Middle frontal gyrus (tissue), 1 donor: ENCODE results near the gene POTEF.
"Not testable (repeated sequence)": the region's sequence is repeated elsewhere in the genome, so short reads cannot be mapped to it uniquely, and the experiment has no call there.

Experiments
- DNase-seq: peaks from one replicate; pipeline ENCODE4 v3.0.0-alpha.2; 2015; ENCODE audit warnings: low spot score; ENCODE audit errors: extremely low spot score

The POTEF gene

DNA sequence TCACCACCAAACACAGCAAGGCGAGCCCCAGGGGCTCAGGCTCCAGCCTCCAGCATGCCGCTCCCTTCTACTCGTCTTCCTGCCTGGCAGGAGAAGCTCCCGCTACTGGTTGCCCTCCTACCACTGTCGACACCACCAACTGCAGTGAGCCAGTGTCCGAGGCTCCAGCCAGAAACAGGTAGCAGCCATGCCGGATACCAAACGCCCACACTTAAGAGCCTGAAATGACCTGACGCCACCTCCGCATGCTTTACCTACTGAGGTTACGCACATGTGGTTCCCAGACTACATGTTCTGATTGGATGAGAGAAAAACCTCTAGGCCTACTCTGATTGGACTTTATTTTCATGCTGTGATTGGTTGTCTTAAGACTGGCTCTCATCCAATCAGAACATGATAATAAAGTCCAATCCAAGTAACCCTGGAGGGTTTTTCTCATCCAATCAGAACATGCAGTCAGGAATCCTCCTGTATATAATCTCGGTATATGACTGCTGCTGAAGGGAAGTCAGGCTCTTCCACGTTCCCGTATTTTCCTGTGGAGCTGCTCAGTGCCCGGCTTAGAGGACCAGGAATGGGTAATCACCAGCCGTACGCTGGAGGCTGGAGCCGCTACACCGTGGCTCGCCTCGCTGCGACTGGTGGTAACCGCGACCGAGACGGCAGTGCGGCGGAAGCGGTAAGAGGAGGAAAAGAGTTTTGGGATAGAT is at the start of gene POTEF:
TSS of gene POTEF (minus strand) at position 103 of the 710 bp plus-strand sequence. CDS start 8,707 bp downstream, outside the sequence.
- DNase-seq = not testable (repeated sequence)

DNA sequence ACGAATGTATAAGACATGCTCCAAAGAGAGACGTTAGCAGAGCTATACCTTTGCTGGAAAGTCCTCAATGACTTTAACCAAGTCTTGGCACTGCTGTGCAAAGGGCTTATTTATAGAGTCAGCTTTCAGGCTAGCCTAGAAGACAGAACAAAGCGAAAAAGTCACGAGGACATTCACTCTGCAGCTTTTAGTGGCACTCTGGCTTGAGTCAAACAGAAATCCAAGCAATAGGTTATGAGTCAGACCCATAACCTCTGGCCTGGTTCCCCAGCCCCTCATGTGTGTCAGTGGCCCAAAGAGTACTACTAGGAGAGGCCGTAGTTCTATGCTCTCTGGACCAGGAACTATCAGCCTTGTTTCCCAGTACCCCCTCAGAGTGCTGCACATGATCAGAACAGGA is 45.8 kb upstream of the POTEF start:
- DNase-seq = not testable (repeated sequence)

DNA sequence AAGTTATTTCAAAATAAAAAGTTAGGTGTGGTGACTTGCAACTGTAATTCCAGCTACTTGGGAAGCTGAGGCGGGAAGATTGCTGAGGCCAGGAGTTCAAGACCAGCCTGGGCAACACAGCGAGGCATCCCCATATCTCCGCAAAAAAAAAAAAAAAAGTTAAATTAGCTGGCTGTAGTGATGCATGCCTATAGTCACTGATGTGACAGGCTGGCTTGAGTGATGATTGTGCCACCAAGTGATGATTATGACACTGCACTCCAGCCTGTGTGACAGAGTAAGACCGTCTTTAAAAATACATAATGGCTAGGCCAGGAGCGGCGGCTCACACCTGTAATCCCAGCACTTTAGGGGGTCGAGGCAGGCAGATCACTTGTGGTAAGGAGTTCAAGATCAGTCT is 40.9 kb upstream of the POTEF start:
- no peak for DNase-seq

DNA sequence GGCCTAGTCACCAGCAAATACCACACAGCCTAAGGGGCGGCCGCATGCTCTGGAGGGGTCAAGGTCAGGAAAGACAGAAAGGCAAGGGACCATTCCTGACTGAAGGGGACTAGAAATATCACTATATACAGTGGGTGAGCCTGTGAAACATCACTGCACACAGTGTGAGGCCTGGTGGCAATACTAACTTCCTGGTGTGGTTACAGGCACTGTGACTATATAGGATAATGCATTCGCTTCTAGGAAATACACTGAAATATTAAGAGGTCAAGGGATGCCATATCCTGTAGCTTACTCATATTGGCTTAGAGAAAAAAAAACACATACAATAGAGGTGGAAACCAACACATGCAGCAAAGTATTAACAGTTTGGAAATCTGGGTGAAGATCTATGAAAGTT is 40.1 kb upstream of the POTEF start:
- DNase-seq = not testable (repeated sequence)

DNA sequence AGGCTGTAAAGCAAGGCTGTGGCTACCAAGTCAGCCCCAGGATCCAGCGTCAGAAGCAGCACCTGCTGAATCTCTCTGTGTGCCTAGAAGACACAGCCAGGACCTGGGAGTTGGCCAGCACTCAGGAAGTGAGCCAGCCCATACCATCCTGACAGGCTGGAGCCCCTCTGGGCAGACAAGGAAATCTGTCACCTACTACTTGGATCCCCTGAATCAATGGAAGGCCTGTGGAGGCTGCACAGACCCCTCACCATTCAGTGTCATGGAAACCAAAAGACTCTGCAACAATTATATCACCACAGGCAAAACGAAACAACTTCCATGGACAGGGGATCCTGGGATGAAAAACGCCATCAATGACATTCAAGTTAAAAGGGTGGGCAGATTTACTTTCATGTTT is 37.6 kb upstream of the POTEF start:
- not testable (repeated sequence) for DNase-seq

DNA sequence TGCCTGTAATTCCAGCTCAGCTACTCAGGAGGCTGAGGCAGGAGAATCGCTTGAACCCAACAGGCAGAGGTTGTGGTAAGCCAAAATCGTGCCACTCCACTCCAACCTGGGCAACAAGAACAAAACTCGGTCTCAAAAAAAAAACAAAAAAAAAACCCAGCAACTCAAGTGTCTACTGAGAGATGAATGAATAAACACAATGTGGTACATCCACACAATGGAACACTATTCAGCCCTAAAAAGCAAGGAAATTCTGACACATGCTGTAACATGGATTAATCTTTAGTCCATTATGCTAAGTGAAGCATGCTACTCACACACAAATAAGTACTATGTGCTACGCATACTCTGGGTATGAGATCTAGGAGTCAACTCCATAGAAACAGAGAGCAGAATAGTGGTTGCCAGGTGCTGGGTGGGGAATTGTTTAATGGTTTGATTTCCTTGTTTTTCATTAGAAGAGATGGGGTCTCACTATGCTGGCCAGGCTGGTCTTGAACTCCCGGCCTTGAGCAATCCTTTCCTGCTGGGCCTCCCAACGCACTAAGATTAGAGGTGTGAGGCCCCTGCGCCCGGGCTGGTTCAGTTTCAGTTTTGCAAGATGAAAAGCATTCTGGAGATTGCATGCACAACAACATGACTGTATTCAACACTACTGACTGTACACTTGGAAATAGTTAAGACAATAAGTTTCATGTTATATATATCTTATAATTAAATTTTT is 36.4 kb upstream of the POTEF start:
- DNase-seq = no peak

DNA sequence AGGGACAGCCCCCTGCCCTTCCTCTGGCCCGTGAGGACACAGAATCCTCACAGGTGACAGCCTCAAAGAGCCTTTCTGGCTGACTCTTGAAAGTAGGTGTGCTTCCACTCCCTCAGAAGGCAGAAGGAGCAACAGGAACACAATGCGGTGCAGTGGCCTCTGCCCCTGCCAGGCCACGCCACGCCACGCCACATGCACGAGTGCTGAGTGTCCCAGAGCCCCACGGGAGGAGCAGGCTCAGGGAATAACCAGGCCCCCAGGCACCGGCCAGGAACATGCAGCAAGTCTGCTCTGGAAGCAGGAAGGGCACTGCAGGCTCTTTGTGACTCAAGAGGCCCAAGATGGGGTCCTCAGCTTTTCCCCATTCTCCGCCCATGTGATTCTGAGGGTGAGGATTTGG is 33.9 kb upstream of the POTEF start:
- DNase-seq = no peak

DNA sequence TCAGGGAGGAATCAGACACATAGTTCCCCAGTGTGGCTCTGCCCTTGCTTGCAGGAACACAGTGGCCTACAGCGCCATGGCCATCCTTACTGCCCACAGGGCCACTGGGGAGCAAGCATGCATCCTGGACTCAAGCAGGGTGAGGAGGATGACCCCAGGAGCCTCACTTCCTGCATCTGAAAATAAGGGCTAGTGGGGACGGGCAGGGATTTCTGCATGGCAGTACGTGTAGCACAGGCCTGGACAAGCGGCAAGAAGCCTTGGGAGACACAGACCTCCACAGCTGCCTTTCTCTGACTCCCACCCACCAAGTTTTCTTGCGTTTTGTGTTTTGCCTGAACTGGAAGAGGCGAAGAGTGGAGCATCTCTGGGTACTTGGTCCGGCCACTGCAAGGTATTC is 33.5 kb upstream of the POTEF start:
- not testable (repeated sequence) for DNase-seq

DNA sequence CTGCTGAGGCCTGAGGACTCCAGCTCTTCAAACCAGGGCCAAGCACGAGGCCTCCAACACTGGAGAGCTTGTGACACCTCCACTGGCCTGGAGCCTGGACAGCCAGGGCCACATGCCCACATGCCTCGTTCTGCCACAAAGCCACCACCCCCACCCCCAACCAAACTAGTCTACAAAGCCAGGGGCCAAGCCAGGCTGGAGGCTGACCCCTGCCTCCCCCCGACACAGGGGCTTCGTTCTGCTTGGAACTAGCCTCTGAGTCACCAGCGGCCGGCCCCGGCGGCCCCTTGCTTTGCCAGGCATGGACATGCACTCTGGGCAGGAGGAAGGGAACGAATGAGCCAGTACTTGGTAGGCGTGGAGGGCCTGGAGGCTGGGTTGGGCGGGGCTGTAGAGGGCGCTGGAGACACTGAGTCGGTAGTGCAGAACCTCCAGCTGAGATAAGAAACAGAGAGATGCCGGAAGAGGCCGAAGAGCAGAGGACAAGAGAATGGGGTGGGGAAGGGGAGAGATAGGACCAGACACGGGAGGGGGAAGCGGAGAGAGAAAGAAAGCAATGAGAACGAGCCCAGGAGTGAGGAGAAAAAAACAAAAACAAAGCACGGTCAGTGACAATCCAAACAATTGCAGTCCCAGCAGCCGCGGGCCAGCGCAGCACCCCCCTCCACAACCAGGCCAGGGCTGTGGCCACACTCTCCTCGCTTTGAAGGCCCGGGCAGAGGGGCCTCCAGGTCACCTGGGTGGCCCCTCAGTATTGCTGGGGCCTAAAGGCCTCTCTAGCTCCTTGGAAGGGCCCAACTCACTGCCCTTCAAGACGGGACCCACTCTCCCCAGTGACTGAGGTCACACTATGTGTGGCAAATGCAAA is 32.0 kb upstream of the POTEF start:
- DNase-seq = not testable (repeated sequence)

DNA sequence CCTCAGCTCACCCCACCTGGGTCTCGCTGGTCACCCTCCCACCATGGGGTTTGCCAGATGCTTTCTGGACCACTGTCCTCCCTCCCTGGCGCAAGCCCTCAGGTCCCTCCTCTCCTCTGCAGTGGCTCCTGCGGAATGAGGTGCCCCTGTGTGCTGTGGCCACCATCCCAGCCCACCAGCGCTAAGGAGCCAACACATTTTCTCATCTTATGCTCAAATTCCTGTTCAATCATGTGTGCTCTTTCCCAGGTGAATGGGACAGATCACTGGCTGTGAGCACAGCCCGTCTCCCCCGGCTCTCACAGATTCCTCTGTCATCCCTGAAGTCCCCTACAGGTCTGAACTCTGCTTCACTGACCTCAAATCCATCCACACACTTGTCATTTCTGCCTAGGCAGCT is 31.1 kb upstream of the POTEF start:
- no peak for DNase-seq

DNA sequence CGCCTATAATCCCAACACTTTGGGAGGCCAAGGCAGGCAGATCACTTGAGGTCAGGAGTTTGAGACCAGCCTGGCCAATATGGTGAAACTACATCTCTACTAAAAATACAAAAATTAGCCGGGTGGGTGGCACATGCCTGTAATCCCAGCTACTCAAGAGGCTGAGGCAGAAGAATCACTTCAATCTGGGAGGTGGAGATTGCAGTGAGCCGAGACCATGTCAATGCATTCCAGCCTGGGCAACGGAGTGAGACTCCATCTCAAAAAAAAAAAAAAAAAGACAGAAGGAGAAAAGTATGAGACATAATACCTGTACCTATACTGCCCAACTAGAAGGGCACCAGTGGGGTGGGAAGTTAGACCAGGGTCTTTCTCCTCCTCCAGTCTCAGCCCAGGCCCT is 30.4 kb upstream of the POTEF start:
- DNase-seq = not testable (repeated sequence)

DNA sequence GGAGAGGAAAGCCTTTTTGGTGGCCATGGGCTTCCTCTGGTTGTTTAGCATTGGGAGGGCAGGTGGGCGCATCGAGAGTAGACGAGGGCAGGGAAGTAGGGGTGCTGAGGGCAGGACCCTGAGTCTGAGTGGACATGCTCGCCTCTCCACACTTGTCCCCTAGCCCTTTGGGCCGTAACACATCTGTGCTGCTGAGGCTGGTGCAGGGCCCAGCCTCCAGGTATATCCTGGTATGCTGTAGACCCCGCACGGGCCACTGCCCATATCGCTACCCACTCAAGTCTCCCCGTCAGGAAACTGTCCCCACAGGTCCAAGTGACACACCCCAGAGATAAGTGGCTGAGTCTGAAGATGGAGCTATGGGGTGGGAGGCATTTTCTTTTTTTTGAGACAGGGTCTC is 29.6 kb upstream of the POTEF start:
- DNase-seq = no peak

DNA sequence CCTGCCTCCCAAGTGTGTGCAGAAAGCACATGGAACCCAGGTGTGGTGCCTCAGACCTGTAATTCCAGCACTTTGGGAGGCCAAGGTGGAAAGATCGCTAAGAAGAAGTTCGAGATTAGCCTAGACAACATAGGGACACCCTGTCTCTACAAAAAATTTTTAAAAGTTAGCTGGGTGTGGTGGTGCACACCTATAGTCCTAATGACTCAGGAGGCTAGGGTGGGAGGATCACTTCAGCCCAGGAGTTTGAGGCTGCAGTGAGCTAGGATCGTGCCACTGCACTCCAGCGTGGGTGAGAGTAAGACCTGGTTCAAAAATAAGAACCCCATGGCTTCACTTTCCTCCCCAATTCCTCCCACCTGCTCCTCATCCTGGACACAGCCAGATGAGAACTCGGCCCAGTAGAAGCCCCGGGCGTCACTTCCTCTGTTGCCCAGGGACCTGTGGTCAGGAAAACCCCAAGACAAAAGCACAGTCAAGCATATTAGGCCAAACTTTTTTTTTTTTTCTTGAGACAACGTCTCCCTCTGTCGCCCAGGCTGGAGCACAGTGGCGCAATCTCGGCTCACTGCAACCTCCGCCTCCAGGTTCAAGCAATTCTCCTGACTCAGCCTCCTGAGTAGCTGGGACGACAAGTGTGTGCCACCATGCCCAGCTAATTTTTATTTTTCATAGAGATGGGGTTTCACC is 28.9 kb upstream of the POTEF start:
- DNase-seq = not testable (repeated sequence)

DNA sequence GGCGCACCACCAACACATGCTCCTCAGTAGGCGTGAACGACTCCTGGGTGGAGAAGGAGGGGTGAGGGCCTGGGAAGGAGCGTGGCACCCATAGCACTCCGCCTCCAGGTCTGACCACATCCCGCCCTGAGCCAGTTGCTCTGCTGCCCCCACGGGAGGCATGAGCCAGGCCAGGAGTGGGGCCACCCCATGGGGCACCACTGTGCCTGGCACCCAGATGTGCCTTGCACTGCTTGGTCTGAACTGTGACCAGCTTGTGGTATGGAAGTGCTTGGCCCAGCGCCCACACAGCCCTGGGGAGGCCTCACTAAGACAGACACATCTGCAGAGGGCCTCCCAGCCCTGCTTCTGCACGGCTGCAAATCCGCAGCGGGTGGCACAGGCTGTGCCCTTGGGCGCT is 28.3 kb upstream of the POTEF start:
- DNase-seq = not testable (repeated sequence)

DNA sequence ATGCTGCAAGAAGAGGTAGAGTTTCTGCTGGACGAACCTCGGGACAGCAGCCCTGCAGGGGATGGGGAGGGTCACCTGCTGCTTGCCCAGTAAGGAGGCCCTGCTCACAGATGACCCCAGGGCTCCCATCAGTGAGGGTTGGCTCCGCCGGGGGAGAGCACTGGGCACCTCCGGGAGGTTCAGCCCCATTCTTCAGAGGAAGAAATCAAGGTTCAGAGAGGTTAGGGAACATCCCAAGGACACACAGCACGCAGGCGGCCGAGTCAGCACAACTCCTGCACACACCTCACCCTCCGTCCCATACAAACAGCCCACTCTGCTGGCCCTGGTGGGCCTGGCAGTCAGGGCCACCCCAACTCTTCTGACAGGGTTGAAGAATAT is 27.6 kb upstream of the POTEF start:
- DNase-seq = no peak

DNA sequence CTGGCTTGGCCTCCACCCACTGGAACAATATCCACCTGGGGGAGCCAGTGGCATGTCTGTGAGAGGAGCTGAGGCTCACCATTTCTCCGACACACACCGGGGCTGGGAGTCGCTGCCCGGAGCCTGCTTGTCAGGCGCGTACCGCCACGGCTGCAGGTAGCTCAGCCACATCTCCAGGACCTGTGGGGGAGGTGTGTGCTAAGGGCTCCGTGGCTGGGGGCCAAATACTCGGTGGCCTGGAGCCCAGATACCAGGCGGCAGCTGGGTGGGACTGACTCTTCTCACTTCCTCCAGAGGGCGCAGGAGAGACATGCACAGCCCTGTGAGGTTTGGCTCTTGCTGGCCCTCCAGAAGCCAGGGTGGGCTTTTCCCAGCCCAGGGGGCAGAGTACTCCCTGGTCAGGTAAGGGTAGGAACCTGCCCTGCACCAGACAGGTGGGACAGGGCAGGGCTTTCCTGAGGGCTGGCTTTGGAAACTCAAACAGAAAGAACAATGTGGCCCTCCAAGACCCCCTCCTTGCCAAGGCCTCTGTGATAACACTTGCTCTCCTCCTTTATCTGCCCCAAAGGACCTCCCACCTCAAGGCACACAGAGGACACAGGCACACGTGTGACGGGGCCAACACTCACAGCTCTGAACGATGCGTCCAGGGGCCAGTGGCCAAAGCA is 27.1 kb upstream of the POTEF start:
- not testable (repeated sequence) for DNase-seq

DNA sequence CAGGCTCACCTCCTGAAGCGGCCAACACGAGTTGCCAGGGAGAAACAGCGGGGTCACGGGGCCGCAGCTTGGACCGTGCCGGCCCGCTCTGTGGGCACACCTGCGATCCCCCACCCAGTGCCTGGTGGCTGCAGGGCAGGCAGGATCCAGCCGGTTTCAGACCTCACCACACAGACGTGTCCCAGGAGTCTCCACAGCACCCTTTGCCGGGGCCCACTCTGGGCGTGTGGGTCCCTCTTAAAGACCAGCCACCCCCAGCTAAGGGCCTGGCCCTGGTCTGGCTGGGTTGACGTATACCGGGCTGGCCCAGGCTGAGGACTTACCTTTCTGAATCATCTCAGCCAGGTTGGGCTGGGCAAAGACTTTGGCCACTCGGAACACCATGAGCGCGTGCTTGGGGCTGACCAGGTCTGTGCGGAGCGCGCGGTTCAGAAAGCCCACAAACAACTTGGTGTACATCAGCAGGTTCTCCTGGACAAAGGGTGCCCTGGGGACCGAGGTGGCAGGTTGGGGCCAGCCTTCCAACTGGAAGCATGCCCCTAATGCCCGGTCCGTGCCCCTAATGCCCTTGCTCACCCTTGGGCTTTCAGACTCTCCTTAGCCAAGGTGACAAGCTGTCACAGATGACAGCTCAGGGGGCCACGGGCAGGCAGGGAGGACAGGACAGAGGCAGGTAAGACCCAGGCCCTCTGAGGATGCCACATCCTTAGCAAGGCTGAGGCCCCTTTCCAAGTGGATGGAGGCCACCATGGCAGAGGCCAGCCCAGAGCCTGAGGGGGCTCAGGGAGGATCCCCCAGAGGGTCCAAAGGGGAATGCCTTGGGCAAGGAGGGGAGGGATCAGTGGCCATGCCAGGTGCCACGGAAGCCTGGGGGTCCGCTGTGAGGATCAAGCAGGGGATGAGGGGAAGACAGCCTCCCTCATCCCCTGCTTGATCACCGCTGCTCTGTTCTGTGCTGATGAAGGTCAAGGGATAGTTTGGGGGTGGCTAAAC is 26.0 kb upstream of the POTEF start:
- DNase-seq = no peak

DNA sequence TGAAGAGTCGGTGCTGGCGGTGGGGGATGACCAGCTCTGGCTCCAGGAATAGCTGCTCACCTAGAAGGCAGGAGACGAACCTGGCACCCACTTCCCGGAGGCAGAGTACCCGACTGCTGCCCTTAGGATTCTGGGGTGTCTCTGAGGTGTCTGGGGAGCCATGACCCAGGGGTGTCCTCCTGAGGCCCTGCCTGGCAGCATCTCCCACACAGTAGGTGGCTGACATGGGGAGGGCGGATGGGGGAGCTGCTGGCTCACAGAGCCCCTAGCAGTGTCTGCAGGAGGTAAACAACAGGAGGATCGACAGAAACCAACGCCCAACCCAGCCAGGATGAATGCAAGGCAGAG is 25.4 kb upstream of the POTEF start:
- DNase-seq = not testable (repeated sequence)

DNA sequence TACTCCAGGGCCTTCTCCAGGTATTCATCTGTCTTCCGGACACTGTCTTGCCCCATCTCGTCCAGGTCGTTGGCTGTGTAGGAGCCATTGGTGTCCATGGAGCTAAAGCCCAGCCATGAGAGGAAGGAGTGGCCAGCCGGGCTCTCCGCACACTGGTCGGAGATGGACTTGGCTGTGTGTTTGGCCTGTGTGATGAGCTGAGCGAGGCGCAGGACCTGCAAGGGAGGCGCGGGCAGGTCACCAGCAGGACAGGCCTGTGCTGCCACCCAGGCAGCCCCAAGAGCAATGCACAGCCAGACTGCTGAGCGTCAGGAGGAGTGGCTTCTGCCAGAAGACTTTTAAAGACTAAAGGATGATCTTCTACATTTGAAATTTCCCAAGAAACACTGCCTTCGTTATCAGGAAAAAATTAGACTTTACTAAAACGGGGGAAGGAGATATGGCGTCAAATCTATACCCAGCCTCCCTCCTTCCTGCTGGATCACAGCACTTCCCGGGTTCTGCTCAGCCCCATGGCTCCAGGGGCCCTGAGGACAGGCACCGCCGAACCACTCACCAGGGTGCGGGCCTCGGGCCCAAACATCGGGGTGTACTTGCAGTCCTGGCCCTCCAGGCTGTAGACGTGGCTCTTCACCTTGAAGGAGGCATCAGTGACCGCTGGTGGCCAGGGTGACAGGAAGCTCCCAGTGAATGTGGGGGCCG is 24.9 kb upstream of the POTEF start:
- DNase-seq = not testable (repeated sequence)
